Keratinocyte (primary cell): Measurements from ENCODE around the gene B4GALT4. TPM values are rescaled to one million over a fixed set of nuclear protein-coding genes. Genes with fewer than 3 reads are reported as not detected.

Source experiments
- DNase-seq: peaks from one replicate; pipeline ENCODE4 v3.0.0-alpha.2; 2011; ENCODE audit warnings: low read depth, missing footprints, low spot score
- FAIRE-seq: peaks from 2 replicates; lab custom pipeline; 2011; peaks lifted over from hg19 to GRCh38; lab: Jason Lieb, UNC
- H2AFZ ChIP-seq: 2 replicates; pipeline ENCODE4 v1.6.0; 2012; ENCODE audit warnings: low read length, control low read depth, inconsistent platforms; ENCODE audit not compliant: control insufficient read depth
- H3K27ac ChIP-seq: 2 replicates; pipeline ENCODE4 v1.5.1; 2011; ENCODE audit warnings: low read length; ENCODE audit not compliant: control insufficient read depth, insufficient read depth
- H3K27me3 ChIP-seq: 3 replicates; pipeline ENCODE4 v1.6.0; 2011; ENCODE audit warnings: low read length; ENCODE audit not compliant: control insufficient read depth, insufficient read depth; ENCODE audit errors: extremely low read depth
- H3K36me3 ChIP-seq, 2 experiments: 2 replicates in 1 of 2; 3 replicates in 1 of 2; pipeline ENCODE4 v1.5.1; 2011; ENCODE audit warnings: low read length in 2 of 2, mild to moderate bottlenecking in 1 of 2; ENCODE audit not compliant: control insufficient read depth in 2 of 2, insufficient read depth in 2 of 2; ENCODE audit errors: extremely low read depth in 1 of 2
- H3K4me1 ChIP-seq: 3 replicates; pipeline ENCODE4 v1.5.1; 2011; ENCODE audit warnings: low read length; ENCODE audit not compliant: control insufficient read depth, insufficient read depth; ENCODE audit errors: extremely low read depth
- H3K4me2 ChIP-seq: 3 replicates; pipeline ENCODE4 v1.6.0; 2011; ENCODE audit warnings: low read depth, low read length; ENCODE audit not compliant: control insufficient read depth, insufficient read depth; ENCODE audit errors: extremely low read depth
- H3K4me3 ChIP-seq, 3 experiments: fragments of 200-600 bp in 1 of 3; sonication (generic) in 1 of 3; 2 replicates in 2 of 3; 3 replicates in 1 of 3; pipeline ENCODE4 v1.5.1; 2011 to 2016; ENCODE audit warnings: low read length in 3 of 3, mild to moderate bottlenecking in 3 of 3, control low read depth in 2 of 3, inconsistent platforms in 1 of 3, low read depth in 1 of 3, mixed read lengths in 1 of 3, mixed run types in 1 of 3, moderate library complexity in 1 of 3; ENCODE audit not compliant: control insufficient read depth in 2 of 3, insufficient read depth in 2 of 3; ENCODE audit errors: extremely low read depth in 1 of 3
- H3K79me2 ChIP-seq: 2 replicates; pipeline ENCODE4 v1.6.0; 2012; ENCODE audit warnings: low read length; ENCODE audit not compliant: control insufficient read depth, insufficient read depth
- H3K9ac ChIP-seq: 3 replicates; pipeline ENCODE4 v1.6.0; 2011; ENCODE audit warnings: low read length; ENCODE audit not compliant: control insufficient read depth, insufficient read depth; ENCODE audit errors: extremely low read depth
- H3K9me1 ChIP-seq: 3 replicates; pipeline ENCODE4 v1.6.0; 2011; ENCODE audit warnings: low read length; ENCODE audit not compliant: control insufficient read depth, insufficient read depth; ENCODE audit errors: extremely low read depth
- H3K9me3 ChIP-seq: 2 replicates; pipeline ENCODE4 v1.5.1; 2012; ENCODE audit warnings: low read depth, low read length; ENCODE audit not compliant: control insufficient read depth
- H4K20me1 ChIP-seq: 3 replicates; pipeline ENCODE4 v1.6.0; 2011; ENCODE audit warnings: low read length; ENCODE audit not compliant: control insufficient read depth, insufficient read depth; ENCODE audit errors: extremely low read depth
- EZH2 ChIP-seq: IDR thresholded peaks from one replicate; pipeline ENCODE4 v1.6.1; 2012; ENCODE audit warnings: inconsistent platforms, mild to moderate bottlenecking, low read length, moderate library complexity
- dilution Hi-C: fragments of 300-500 bp; cut with MboI; formaldehyde crosslinking; loops from one replicate; pipeline ENCODE4 v1.7.0; 2020; ENCODE audit warnings: low sequenced_read_pairs; ENCODE audit not compliant: extremely low pct_ligation_motif_present
- polyA plus RNA-seq, 5 experiments: library from polyadenylated mRNA; depleted of rRNA in 3 of 5; stranded (reverse) in 3 of 5; stranded (forward) in 1 of 5; unstranded in 1 of 5; fragments of >200 nt; gene quantifications; 1 replicate in 1 of 5; 2 replicates in 3 of 5; 3 replicates in 1 of 5; pipeline versions ENCODE4 v1.2.1 to v1.2.3, GENCODE V29; 2011 to 2012; ENCODE audit warnings: missing spikeins in 2 of 5, low read depth in 1 of 5, low replicate concordance in 1 of 5
- TF ChIP-seq, protein P1 (sequence below), 3 experiments: IDR thresholded peaks in 1 of 3; conservative IDR thresholded peaks in 1 of 3; optimal IDR thresholded peaks in 1 of 3; 2 replicates in 2 of 3; 3 replicates in 1 of 3; pipeline versions ENCODE3 to v1.5.1; 2011; ENCODE audit warnings: low read length in 3 of 3, mild to moderate bottlenecking in 3 of 3, moderate library complexity in 2 of 3, control low read depth in 1 of 3, inconsistent platforms in 1 of 3; ENCODE audit not compliant: insufficient read depth in 2 of 3; ENCODE audit errors: extremely low read depth in 1 of 3

B4GALT4 gene
- polyA plus RNA-seq, 1 donor (not counting 4 experiments of a cell fraction or from before 2014, with no cell fraction given) = 43.3 TPM

DNA sequence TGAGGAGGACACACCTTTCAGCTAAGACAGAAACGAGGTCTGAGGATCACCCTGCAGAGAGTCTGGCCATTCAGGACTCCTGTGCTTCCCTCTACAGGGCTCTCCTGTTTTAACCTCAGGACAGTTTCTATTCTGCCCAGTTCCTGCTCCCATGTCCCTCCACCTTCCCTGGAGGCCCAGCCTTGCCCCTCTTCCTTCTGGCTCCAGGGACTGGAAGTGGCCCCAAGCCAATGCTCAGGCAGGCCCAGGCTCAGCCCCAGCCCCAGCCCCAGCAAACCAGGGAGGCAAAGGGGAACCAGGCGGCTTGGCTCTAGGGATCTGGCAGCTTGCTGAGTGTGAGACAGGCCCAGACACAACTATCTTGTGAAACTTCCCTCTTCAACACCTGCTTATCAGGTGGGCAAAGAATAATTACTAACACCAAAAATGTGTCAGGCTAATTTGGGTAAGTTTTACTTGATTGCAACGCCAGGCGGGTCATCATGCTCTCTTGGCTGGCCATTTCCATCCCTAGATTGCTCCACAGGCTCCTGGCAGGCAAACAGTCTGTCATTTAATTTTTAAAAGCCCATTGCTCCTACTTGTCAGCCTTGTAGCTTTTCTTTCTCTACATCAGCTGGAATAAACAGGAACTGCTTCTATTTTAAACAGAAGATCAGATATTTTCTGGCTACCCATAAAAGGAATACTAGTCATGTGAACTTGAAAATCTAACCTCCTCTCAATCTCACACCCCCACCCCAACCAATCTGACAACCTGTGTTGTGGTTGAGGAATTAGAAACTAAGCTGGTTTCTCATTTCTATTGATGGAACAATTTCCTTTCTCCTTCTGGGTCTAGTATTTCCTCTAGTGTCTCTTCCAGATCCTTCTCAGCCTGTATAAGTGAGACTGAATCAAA lies 33.8 kb downstream of the B4GALT4 start:
- no peak overlapping the region for H3K9ac ChIP-seq
- H3K27ac ChIP-seq = peak overlapping the region; percentile 37
- peak; percentile 41 for DNase-seq
- peaks cover 7 to 9% of the 10 kb centered on the region in 2 experiments for H3K36me3 ChIP-seq
- H3K9me1 ChIP-seq = peaks cover 2% of the 10 kb centered on the region
- H3K27me3 ChIP-seq = no peaks in the 10 kb centered on the region
- TF ChIP-seq, protein P1, sequence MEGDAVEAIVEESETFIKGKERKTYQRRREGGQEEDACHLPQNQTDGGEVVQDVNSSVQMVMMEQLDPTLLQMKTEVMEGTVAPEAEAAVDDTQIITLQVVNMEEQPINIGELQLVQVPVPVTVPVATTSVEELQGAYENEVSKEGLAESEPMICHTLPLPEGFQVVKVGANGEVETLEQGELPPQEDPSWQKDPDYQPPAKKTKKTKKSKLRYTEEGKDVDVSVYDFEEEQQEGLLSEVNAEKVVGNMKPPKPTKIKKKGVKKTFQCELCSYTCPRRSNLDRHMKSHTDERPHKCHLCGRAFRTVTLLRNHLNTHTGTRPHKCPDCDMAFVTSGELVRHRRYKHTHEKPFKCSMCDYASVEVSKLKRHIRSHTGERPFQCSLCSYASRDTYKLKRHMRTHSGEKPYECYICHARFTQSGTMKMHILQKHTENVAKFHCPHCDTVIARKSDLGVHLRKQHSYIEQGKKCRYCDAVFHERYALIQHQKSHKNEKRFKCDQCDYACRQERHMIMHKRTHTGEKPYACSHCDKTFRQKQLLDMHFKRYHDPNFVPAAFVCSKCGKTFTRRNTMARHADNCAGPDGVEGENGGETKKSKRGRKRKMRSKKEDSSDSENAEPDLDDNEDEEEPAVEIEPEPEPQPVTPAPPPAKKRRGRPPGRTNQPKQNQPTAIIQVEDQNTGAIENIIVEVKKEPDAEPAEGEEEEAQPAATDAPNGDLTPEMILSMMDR (optimal IDR thresholded peaks at IDR 0.05 in 1 of 3, IDR thresholded peaks at IDR 0.05 in 1 of 3, conservative IDR thresholded peaks at IDR 0.05 in 1 of 3; ENCODE audit: extremely low read depth in 1 of 3, insufficient read depth in 2 of 3, low read length in 3 of 3) = peak; percentile 23 to 44 (median 38)
- TF ChIP-seq EZH2 = no peak
- peak; percentile 86 for FAIRE-seq
- peak overlapping the region; percentile 59 for H3K4me2 ChIP-seq
- H2AFZ ChIP-seq = peak overlapping the region; percentile 41
- H3K79me2 ChIP-seq = no peaks in the 10 kb centered on the region
- H3K9me3 ChIP-seq = no peaks in the 10 kb centered on the region
- H3K4me1 ChIP-seq = peaks cover 29% of the 10 kb centered on the region
- no peaks in the 10 kb centered on the region for H4K20me1 ChIP-seq
- no peak overlapping the region for H3K4me3 ChIP-seq
- dilution Hi-C loops = no loop called here

DNA sequence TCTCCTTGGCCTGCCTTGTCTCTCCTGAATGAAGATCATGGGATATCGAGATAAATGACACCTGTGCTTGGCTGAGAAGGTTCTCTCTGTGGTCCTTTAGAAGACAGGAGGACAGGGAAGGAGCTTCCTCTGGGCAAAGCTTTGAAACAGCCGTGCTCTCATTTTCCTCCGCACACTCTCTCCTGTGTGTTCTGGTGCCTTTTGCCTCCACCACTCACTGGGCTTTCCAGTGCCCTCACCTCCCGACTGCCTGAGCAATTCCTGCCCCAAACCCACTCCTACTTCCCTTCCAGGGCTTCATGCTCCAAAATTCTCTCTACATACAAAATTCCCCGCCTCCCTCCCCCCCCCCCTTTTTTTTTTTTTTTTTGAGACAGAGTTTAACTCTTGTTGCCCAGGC lies 35.0 kb downstream of the B4GALT4 start:
- DNase-seq = no peak
- peaks cover 0 to 4% of the 10 kb centered on the region in 2 experiments for H3K36me3 ChIP-seq
- H3K27me3 ChIP-seq = no peaks in the 10 kb centered on the region
- no peak overlapping the region for H3K9ac ChIP-seq
- dilution Hi-C loops = no loop called here
- peaks cover 2% of the 10 kb centered on the region for H3K9me1 ChIP-seq
- peak overlapping the region; percentile 13 for H3K27ac ChIP-seq
- no peak for TF ChIP-seq EZH2
- TF ChIP-seq, protein P1 (optimal IDR thresholded peaks at IDR 0.05 in 1 of 3, IDR thresholded peaks at IDR 0.05 in 1 of 3, conservative IDR thresholded peaks at IDR 0.05 in 1 of 3; ENCODE audit: extremely low read depth in 1 of 3, insufficient read depth in 2 of 3, low read length in 3 of 3) = no peak
- no peaks in the 10 kb centered on the region for H3K9me3 ChIP-seq
- H2AFZ ChIP-seq = peak overlapping the region; percentile 65
- peak overlapping the region in 2 of 3 experiments; percentile 15 to 36 for H3K4me3 ChIP-seq
- FAIRE-seq = no peak
- no peaks in the 10 kb centered on the region for H3K79me2 ChIP-seq
- peaks cover 29% of the 10 kb centered on the region for H3K4me1 ChIP-seq
- peak overlapping the region; percentile 65 for H3K4me2 ChIP-seq
- no peaks in the 10 kb centered on the region for H4K20me1 ChIP-seq
